ENCODE data around the gene NEAT1. TPM values are rescaled to one million over a fixed set of nuclear protein-coding genes. Genes with fewer than 3 reads are reported as not detected.

The NEAT1 gene
- total and polyA plus RNA-seq, 9 of the 15 experiments (the other 6 are each of a cell fraction or from before 2014, with no cell fraction given): 20.1 to 389 (median 62.8) TPM

GRCh38 chr11:65421794-65422632 lies 585 bp upstream of the NEAT1 start (continued):
- TF ChIP-seq, protein P1, sequence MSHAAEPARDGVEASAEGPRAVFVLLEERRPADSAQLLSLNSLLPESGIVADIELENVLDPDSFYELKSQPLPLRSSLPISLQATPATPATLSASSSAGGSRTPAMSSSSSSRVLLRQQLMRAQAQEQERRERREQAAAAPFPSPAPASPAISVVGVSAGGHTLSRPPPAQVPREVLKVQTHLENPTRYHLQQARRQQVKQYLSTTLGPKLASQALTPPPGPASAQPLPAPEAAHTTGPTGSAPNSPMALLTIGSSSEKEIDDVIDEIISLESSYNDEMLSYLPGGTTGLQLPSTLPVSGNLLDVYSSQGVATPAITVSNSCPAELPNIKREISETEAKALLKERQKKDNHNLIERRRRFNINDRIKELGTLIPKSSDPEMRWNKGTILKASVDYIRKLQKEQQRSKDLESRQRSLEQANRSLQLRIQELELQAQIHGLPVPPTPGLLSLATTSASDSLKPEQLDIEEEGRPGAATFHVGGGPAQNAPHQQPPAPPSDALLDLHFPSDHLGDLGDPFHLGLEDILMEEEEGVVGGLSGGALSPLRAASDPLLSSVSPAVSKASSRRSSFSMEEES (CRISPR knock-in tag; IDR thresholded peaks at IDR 0.05): peak; percentile 81
- TF ChIP-seq POLR2A (conservative IDR thresholded peaks at IDR 0.05) (no peak; the same call in none of the 2 replicates), SMAD1 (IDR thresholded peaks at IDR 0.05; ENCODE audit: low read depth, low read length, partially characterized antibody) (peak; percentile 54), ZFP30 (CRISPR knock-in tag; IDR thresholded peaks at IDR 0.05; ENCODE audit: borderline replicate concordance) (0 out of 2 replicates have a peak, but pooled peaks have one; percentile 49), NFXL1 (CRISPR knock-in tag; IDR thresholded peaks at IDR 0.05) (no peak), ATF1 (CRISPR knock-in tag; IDR thresholded peaks at IDR 0.05) (peak; percentile 64), ATF1 (tag; IDR thresholded peaks at IDR 0.05) (peak; percentile 96), ZKSCAN8 (CRISPR knock-in tag; IDR thresholded peaks at IDR 0.05) (no peak), TCF15 (CRISPR knock-in tag; IDR thresholded peaks at IDR 0.05) (peak; percentile 75; the same call in 1 of the 2 replicates), JUN (IDR thresholded peaks at IDR 0.05; ENCODE audit: borderline replicate concordance, low read depth, low read length) (peak; percentile 96), JUN (CRISPR knock-in tag; IDR thresholded peaks at IDR 0.05; ENCODE audit: borderline replicate concordance) (peak; percentile 82), GATA2 (CRISPR knock-in tag; IDR thresholded peaks at IDR 0.05) (peak; percentile 34; the same call in 1 of the 2 replicates)
- TF ChIP-seq, protein P2, sequence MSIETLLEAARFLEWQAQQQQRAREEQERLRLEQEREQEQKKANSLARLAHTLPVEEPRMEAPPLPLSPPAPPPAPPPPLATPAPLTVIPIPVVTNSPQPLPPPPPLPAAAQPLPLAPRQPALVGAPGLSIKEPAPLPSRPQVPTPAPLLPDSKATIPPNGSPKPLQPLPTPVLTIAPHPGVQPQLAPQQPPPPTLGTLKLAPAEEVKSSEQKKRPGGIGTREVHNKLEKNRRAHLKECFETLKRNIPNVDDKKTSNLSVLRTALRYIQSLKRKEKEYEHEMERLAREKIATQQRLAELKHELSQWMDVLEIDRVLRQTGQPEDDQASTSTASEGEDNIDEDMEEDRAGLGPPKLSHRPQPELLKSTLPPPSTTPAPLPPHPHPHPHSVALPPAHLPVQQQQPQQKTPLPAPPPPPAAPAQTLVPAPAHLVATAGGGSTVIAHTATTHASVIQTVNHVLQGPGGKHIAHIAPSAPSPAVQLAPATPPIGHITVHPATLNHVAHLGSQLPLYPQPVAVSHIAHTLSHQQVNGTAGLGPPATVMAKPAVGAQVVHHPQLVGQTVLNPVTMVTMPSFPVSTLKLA (conservative IDR thresholded peaks at IDR 0.05): no peak

Measured in K562 (cell line).